OCI-LY3 (cell line): ENCODE data around the gene BACE1-AS.
"Not testable (repeated sequence)": the region's sequence is repeated elsewhere in the genome, so short reads cannot be mapped to it uniquely, and the experiment has no call there.

Source experiments
- H2AFZ ChIP-seq: fragments of 200-600, 300-600 bp; shearing (Covaris generic); 2 replicates; pipeline ENCODE4 v1.6.0; 2014; ENCODE audit warnings: antibody characterized with exemption, low read depth, low read length
- H3K27ac ChIP-seq: fragments of 200-600, 300-600 bp; sonication (generic); 2 replicates; pipeline ENCODE4 v1.5.1; 2014; ENCODE audit warnings: mild to moderate bottlenecking, low read length, moderate library complexity, mixed read lengths
- H3K27me3 ChIP-seq: fragments of 200-600, 300-600 bp; sonication (generic); 2 replicates; pipeline ENCODE4 v1.6.1; 2014; ENCODE audit warnings: low read depth, low read length, mixed read lengths
- H3K36me3 ChIP-seq: fragments of 200-600, 300-600 bp; sonication (generic); replicated peaks from 2 replicates; pipeline ENCODE3; 2014; ENCODE audit warnings: low read depth, low read length, mixed read lengths
- H3K4me1 ChIP-seq: fragments of 300-600, 200-600 bp; sonication (generic); 2 replicates; pipeline ENCODE4 v1.6.1; 2014; ENCODE audit warnings: low read length, mixed read lengths
- H3K4me2 ChIP-seq: fragments of 200-600, 300-600 bp; sonication (generic); 2 replicates; pipeline ENCODE4 v1.6.1; 2014; ENCODE audit warnings: low read length, mixed read lengths
- H3K4me3 ChIP-seq: fragments of 300-600, 200-600 bp; sonication (generic); 2 replicates; pipeline ENCODE4 v1.5.1; 2014; ENCODE audit warnings: antibody characterized with exemption, mild to moderate bottlenecking, low read length, moderate library complexity
- H3K79me2 ChIP-seq: fragments of 300-600, 200-600 bp; shearing (Covaris generic); 2 replicates; pipeline ENCODE4 v1.6.1; 2014; ENCODE audit warnings: mild to moderate bottlenecking, low read length, mixed read lengths
- H3K9ac ChIP-seq: fragments of 300-600, 200-600 bp; shearing (Covaris generic); 2 replicates; pipeline ENCODE4 v1.6.0; 2014; ENCODE audit warnings: mild to moderate bottlenecking, low read length, moderate library complexity
- H3K9me3 ChIP-seq: fragments of 200-600, 300-600 bp; shearing (Covaris generic); 2 replicates; pipeline ENCODE4 v1.6.1; 2014; ENCODE audit warnings: low read length, mixed read lengths; ENCODE audit not compliant: insufficient read depth
- H4K20me1 ChIP-seq: fragments of 200-600, 300-600 bp; sonication (generic); 2 replicates; pipeline ENCODE4 v1.6.1; 2016; ENCODE audit warnings: low read length, mixed read lengths; ENCODE audit not compliant: insufficient read depth
- CTCF ChIP-seq: fragments of 200-600, 300-600 bp; sonication (generic); IDR thresholded peaks from 2 replicates; pipeline ENCODE4 v1.5.1; 2014; ENCODE audit warnings: antibody characterized with exemption, low read length, low read depth
- EZH2phosphoT487 ChIP-seq: fragments of 200-600 bp; shearing (Covaris generic); IDR thresholded peaks from 2 replicates; pipeline ENCODE4 v1.6.1; 2018; ENCODE audit warnings: antibody characterized with exemption, mixed run types, low read depth

BACE1-AS gene

GRCh38 chr11:117255966-117256365, 35.2 kb upstream of the BACE1-AS start:
- no peak overlapping the region for H2AFZ ChIP-seq
- no peak overlapping the region for H3K27ac ChIP-seq
- H3K4me1 ChIP-seq = no peaks in the 10 kb centered on the region
- no peak for TF ChIP-seq CTCF
- no peak for TF ChIP-seq EZH2phosphoT487
- H4K20me1 ChIP-seq = no peaks in the 10 kb centered on the region
- H3K9ac ChIP-seq = no peak overlapping the region
- H3K36me3 ChIP-seq = peaks cover 5% of the 10 kb centered on the region
- no peaks in the 10 kb centered on the region for H3K79me2 ChIP-seq
- no peaks in the 10 kb centered on the region for H3K27me3 ChIP-seq
- H3K4me2 ChIP-seq = no peak overlapping the region
- no peaks in the 10 kb centered on the region for H3K9me3 ChIP-seq
- no peak overlapping the region for H3K4me3 ChIP-seq

DNA sequence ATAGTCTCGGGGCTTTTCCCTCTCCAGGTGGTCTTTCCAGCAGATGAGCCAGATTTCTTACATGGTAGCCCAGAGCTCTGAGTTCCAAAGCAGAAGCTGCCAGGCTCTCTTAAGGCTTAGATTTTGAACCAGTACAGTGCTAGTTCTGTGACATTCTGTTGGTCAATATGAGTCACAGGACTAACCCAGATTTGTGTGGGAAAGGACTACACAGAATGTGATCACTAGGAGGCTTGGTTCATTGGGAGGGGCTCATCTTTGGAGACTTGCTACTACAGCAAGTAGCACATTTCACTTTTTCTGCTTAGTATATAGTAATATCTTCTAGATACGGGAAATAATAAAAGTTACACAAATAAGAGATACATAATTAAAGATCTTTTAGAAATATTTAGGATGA, 34.6 kb upstream of the BACE1-AS start:
- H3K79me2 ChIP-seq = no peaks in the 10 kb centered on the region
- H3K4me1 ChIP-seq = no peaks in the 10 kb centered on the region
- H3K27ac ChIP-seq = no peak overlapping the region
- H2AFZ ChIP-seq = no peak overlapping the region
- H3K4me3 ChIP-seq = no peak overlapping the region
- no peak overlapping the region for H3K4me2 ChIP-seq
- H4K20me1 ChIP-seq = no peaks in the 10 kb centered on the region
- peaks cover 5% of the 10 kb centered on the region for H3K36me3 ChIP-seq
- H3K9me3 ChIP-seq = no peaks in the 10 kb centered on the region
- no peak for TF ChIP-seq CTCF
- no peak for TF ChIP-seq EZH2phosphoT487
- no peak overlapping the region for H3K9ac ChIP-seq
- no peaks in the 10 kb centered on the region for H3K27me3 ChIP-seq

DNA sequence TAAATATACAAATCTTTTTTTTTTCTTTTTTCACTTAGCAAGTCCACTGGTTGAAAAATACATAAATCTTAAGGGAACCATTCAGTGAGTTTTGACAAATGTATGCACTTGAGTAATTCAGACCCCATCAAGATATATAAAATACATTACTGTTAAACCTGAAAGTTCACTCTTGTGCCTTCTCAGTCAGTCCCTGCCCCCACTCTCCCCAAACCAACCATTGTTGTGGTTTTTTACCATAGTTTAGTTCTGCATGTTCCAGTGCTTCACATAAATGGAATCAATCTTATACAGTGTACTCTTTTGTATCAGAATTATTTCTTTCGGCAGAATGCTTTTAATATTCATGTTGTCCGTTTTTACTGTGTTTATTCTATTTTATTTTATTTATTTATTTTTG, 32.6 kb upstream of the BACE1-AS start:
- H3K36me3 ChIP-seq = peaks cover 8% of the 10 kb centered on the region
- no peaks in the 10 kb centered on the region for H4K20me1 ChIP-seq
- no peak overlapping the region for H3K4me2 ChIP-seq
- no peaks in the 10 kb centered on the region for H3K4me1 ChIP-seq
- no peak for TF ChIP-seq EZH2phosphoT487
- TF ChIP-seq CTCF = no peak
- no peak overlapping the region for H2AFZ ChIP-seq
- H3K27ac ChIP-seq = no peak overlapping the region
- H3K4me3 ChIP-seq = no peak overlapping the region
- H3K79me2 ChIP-seq = no peaks in the 10 kb centered on the region
- no peak overlapping the region for H3K9ac ChIP-seq
- H3K9me3 ChIP-seq = no peaks in the 10 kb centered on the region
- H3K27me3 ChIP-seq = no peaks in the 10 kb centered on the region

DNA sequence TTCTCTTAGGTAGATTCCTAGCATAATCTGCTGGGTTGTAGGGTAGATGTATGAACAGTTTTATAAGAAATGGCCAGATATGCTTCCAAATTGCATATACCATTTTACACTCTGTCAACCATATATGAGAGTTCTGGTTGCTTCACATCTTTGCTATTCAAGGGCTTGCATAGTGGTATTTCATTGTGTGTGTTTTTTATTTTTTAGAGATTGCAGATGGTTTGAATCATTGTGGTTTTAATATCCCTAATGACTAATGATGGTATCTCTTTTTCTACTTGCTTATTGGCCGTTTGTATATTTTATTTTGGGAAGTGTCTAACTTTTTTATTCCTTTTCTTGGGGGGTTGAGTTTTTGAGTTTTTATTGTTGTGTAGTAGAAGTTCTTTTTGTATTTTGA, 31.7 kb upstream of the BACE1-AS start:
- no peak overlapping the region for H3K9ac ChIP-seq
- no peak overlapping the region for H3K4me3 ChIP-seq
- H2AFZ ChIP-seq = no peak overlapping the region
- H4K20me1 ChIP-seq = no peaks in the 10 kb centered on the region
- peaks cover 8% of the 10 kb centered on the region for H3K36me3 ChIP-seq
- TF ChIP-seq CTCF (no peak), EZH2phosphoT487 (no peak)
- H3K4me2 ChIP-seq = no peak overlapping the region
- no peaks in the 10 kb centered on the region for H3K4me1 ChIP-seq
- no peaks in the 10 kb centered on the region for H3K79me2 ChIP-seq
- H3K9me3 ChIP-seq = no peaks in the 10 kb centered on the region
- no peak overlapping the region for H3K27ac ChIP-seq
- H3K27me3 ChIP-seq = no peaks in the 10 kb centered on the region

- H3K79me2 ChIP-seq, H3K27ac ChIP-seq, H3K9ac ChIP-seq, H3K9me3 ChIP-seq, H3K4me3 ChIP-seq, H3K4me1 ChIP-seq, H3K4me2 ChIP-seq, H4K20me1 ChIP-seq, H2AFZ ChIP-seq, H3K27me3 ChIP-seq, H3K36me3 ChIP-seq: not testable (repeated sequence)
Measured at GRCh38 chr11:117264624-117265323, 26.4 kb upstream of the BACE1-AS start.
